Caco-2 (cell line): ENCODE results near the gene YBX1. TPM values are rescaled to one million over a fixed set of nuclear protein-coding genes. Genes with fewer than 3 reads are reported as not detected.
A peak's percentile ranks its signal among the peaks of the same experiment; 100 is the strongest.

Source experiments
- BruUV-seq: library from RNA; stranded (reverse); fragments of 400-500 nt; replicated peaks from 2 replicates; lab custom pipeline; 2021; lab: Mats Ljungman, UMichigan
- CTCF ChIA-PET: fragments of 300-600 bp; sonication (Branson Sonifier 250); formaldehyde crosslinking; loops from one replicate; lab custom pipeline; 2022; ENCODE audit warnings: antibody characterized with exemption; lab: Charles Lee
- POLR2A ChIA-PET: fragments of 300-600 bp; sonication (Branson Sonifier 250); formaldehyde crosslinking; loops from one replicate; lab custom pipeline; 2022; ENCODE audit warnings: antibody characterized with exemption; lab: Charles Lee
- DNase-seq, 2 experiments: peaks; one replicate each; pipeline versions ENCODE4 v3.0.0 to v3.0.0-alpha.2; 2020 to 2022
- H3K27me3 ChIP-seq: replicated peaks from 2 replicates; pipeline ENCODE4 v1.6.0; 2011; ENCODE audit warnings: low read length; ENCODE audit not compliant: control insufficient read depth, insufficient read depth
- H3K36me3 ChIP-seq: 2 replicates; pipeline ENCODE4 v1.5.1; 2011; ENCODE audit warnings: low read length; ENCODE audit not compliant: control insufficient read depth, insufficient read depth
- H3K4me1 ChIP-seq: fragments of 250-450 bp; sonication (Bioruptor Pico); 2 replicates; pipeline ENCODE4 v1.5.1; 2020; ENCODE audit warnings: mild to moderate bottlenecking
- H3K4me3 ChIP-seq: 2 replicates; pipeline ENCODE4 v1.5.1; 2011; ENCODE audit warnings: low read depth, mild to moderate bottlenecking, control low read depth, low read length
- H3K9me3 ChIP-seq: fragments of 250-450 bp; sonication (Bioruptor Pico); 2 replicates; pipeline ENCODE4 v1.5.1; 2020; ENCODE audit warnings: mild to moderate bottlenecking, moderate library complexity
- H3K27ac Mint-ChIP-seq: one replicate; pipeline ENCODE4 v1.8.0; 2022; ENCODE audit warnings: mixed read lengths; ENCODE audit not compliant: unreplicated experiment
- H3K27me3 Mint-ChIP-seq: one replicate; pipeline ENCODE4 v1.8.0; 2022; ENCODE audit warnings: mixed read lengths; ENCODE audit not compliant: insufficient read depth, unreplicated experiment
- H3K36me3 Mint-ChIP-seq: one replicate; pipeline ENCODE4 v1.8.0; 2022; ENCODE audit warnings: mild to moderate bottlenecking, mixed read lengths; ENCODE audit not compliant: insufficient read depth, unreplicated experiment
- H3K4me1 Mint-ChIP-seq: one replicate; pipeline ENCODE4 v1.8.0; 2022; ENCODE audit warnings: low read depth, mixed read lengths; ENCODE audit not compliant: unreplicated experiment
- H3K4me3 Mint-ChIP-seq: one replicate; pipeline ENCODE4 v1.8.0; 2022; ENCODE audit warnings: mild to moderate bottlenecking, moderate library complexity, mixed read lengths; ENCODE audit not compliant: unreplicated experiment
- H3K9me3 Mint-ChIP-seq: one replicate; pipeline ENCODE4 v1.8.0; 2022; ENCODE audit warnings: mixed read lengths; ENCODE audit not compliant: unreplicated experiment
- intact Hi-C: fragments of 100-400 bp; cut with micrococcal nuclease; formaldehyde crosslinking; loops from one replicate; pipeline ENCODE4 v1.10.0; 2022; ENCODE audit not compliant: unreplicated experiment
- total RNA-seq: library from RNA; stranded (reverse); gene quantifications from 2 replicates; pipeline ENCODE4 v1.2.3, GENCODE V29; 2022
- TF ChIP-seq, protein P1 (sequence below), 2 experiments: fragments of 200-600 bp in 1 of 2; IDR thresholded peaks; 1 replicate in 1 of 2; 2 replicates in 1 of 2; pipeline versions ENCODE4 v1.5.1 to v1.8.0; 2011 to 2022; ENCODE audit warnings: antibody characterized with exemption in 1 of 2, control low read depth in 1 of 2, inconsistent platforms in 1 of 2, low read depth in 1 of 2, low read length in 1 of 2, mild to moderate bottlenecking in 1 of 2, moderate library complexity in 1 of 2; ENCODE audit not compliant: insufficient read depth in 1 of 2, severe bottlenecking in 1 of 2, unreplicated experiment in 1 of 2

YBX1 gene
- total RNA-seq, 1 experiment from 2014 or later: 567 TPM

GRCh38 chr1:42690477-42691156 lies 8.4 kb downstream of the YBX1 start:
- TF ChIP-seq, protein P1, sequence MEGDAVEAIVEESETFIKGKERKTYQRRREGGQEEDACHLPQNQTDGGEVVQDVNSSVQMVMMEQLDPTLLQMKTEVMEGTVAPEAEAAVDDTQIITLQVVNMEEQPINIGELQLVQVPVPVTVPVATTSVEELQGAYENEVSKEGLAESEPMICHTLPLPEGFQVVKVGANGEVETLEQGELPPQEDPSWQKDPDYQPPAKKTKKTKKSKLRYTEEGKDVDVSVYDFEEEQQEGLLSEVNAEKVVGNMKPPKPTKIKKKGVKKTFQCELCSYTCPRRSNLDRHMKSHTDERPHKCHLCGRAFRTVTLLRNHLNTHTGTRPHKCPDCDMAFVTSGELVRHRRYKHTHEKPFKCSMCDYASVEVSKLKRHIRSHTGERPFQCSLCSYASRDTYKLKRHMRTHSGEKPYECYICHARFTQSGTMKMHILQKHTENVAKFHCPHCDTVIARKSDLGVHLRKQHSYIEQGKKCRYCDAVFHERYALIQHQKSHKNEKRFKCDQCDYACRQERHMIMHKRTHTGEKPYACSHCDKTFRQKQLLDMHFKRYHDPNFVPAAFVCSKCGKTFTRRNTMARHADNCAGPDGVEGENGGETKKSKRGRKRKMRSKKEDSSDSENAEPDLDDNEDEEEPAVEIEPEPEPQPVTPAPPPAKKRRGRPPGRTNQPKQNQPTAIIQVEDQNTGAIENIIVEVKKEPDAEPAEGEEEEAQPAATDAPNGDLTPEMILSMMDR (IDR thresholded peaks at IDR 0.05; ENCODE audit: insufficient read depth in 1 of 2, low read depth in 1 of 2, low read length in 1 of 2, severe bottlenecking in 1 of 2, unreplicated experiment in 1 of 2): peak in 1 of 2 experiments; percentile 21
- POLR2A ChIA-PET: interaction anchor here (1.0 kb wide), 1 partner anchor 8 kb away, joined by 4 read pairs; the partner anchor contains the start of gene YBX1
- no peak overlapping the region for H3K27ac Mint-ChIP-seq

GRCh38 chr1:42691157-42691498 lies 8.9 kb downstream of the YBX1 start:
- POLR2A ChIA-PET: interaction anchor here (2.0 kb wide), 1 partner anchor 9 kb away, joined by 20 read pairs; the partner anchor contains the start of gene YBX1

More at GRCh38 chr1:42690477-42691156, 8.4 kb downstream of the YBX1 start:
- Mint-ChIP-seq H3K4me1 (peaks cover 19% of the 10 kb centered on the region), H3K36me3 (peaks cover 50% of the 10 kb centered on the region), H3K9me3 (no peaks in the 10 kb centered on the region), H3K4me3 (no peak overlapping the region), H3K27me3 (no peaks in the 10 kb centered on the region)
- Histone ChIP-seq H3K9me3 (no peaks in the 10 kb centered on the region), H3K4me3 (no peak overlapping the region), H3K36me3 (no peaks in the 10 kb centered on the region), H3K4me1 (peaks cover 49% of the 10 kb centered on the region), H3K27me3 (no peaks in the 10 kb centered on the region)
- no TSS peak for BruUV-seq
- intact Hi-C loops: no loop called here
- CTCF ChIA-PET: interaction anchor here (1.5 kb wide), 1 partner anchor 112 kb away, joined by 7 read pairs; no protein-coding TSS in a partner anchor
- no peak for DNase-seq

GRCh38 chr1:42692461-42692860 lies 10.2 kb downstream of the YBX1 start:
- Histone ChIP-seq H3K27me3 (no peaks in the 10 kb centered on the region), H3K36me3 (no peaks in the 10 kb centered on the region), H3K4me1 (peaks cover 38% of the 10 kb centered on the region), H3K4me3 (no peak overlapping the region), H3K9me3 (no peaks in the 10 kb centered on the region)
- CTCF ChIA-PET: interaction anchor here (0.6 to 1.0 kb wide), 4 partner anchors 10 to 81 kb away, joined by 3 to 5 read pairs (median 4); partner anchors contain the start of genes C1orf50, P3H1 and YBX1
- DNase-seq: peak in 1 of 2 experiments; percentile 49
- H3K36me3 Mint-ChIP-seq: peaks cover 57% of the 10 kb centered on the region
- no peaks in the 10 kb centered on the region for H3K9me3 Mint-ChIP-seq
- intact Hi-C loops: no loop called here
- no TSS peak for BruUV-seq
- peak overlapping the region; percentile 60 for H3K27ac Mint-ChIP-seq
- peaks cover 26% of the 10 kb centered on the region for H3K4me1 Mint-ChIP-seq
- POLR2A ChIA-PET: interaction anchor here (0.9 to 2.0 kb wide), 2 partner anchors 10 to 74 kb away, joined by 4 to 20 read pairs; partner anchors contain the start of genes C1orf50, P3H1 and YBX1
- peak overlapping the region; percentile 61 for H3K4me3 Mint-ChIP-seq
- TF ChIP-seq, protein P1 (IDR thresholded peaks at IDR 0.05; ENCODE audit: insufficient read depth in 1 of 2, low read depth in 1 of 2, low read length in 1 of 2, severe bottlenecking in 1 of 2, unreplicated experiment in 1 of 2): no peak
- H3K27me3 Mint-ChIP-seq: no peaks in the 10 kb centered on the region

More at GRCh38 chr1:42691157-42691498, 8.9 kb downstream of the YBX1 start:
- CTCF ChIA-PET: interaction anchor here (1.5 kb wide), 1 partner anchor 113 kb away, joined by 7 read pairs; no protein-coding TSS in a partner anchor
- H3K4me1 ChIP-seq: peaks cover 44% of the 10 kb centered on the region
- intact Hi-C loops: no loop called here
- no peaks in the 10 kb centered on the region for H3K9me3 Mint-ChIP-seq
- peaks cover 55% of the 10 kb centered on the region for H3K36me3 Mint-ChIP-seq
- BruUV-seq: no TSS peak
- TF ChIP-seq, protein P1 (IDR thresholded peaks at IDR 0.05; ENCODE audit: insufficient read depth in 1 of 2, low read depth in 1 of 2, low read length in 1 of 2, severe bottlenecking in 1 of 2, unreplicated experiment in 1 of 2): no peak
- no peak overlapping the region for H3K27ac Mint-ChIP-seq
- H3K4me3 ChIP-seq: no peak overlapping the region
- no peaks in the 10 kb centered on the region for H3K36me3 ChIP-seq
- H3K27me3 Mint-ChIP-seq: no peaks in the 10 kb centered on the region
- no peaks in the 10 kb centered on the region for H3K9me3 ChIP-seq
- no peak for DNase-seq
- peaks cover 23% of the 10 kb centered on the region for H3K4me1 Mint-ChIP-seq
- no peak overlapping the region for H3K4me3 Mint-ChIP-seq
- no peaks in the 10 kb centered on the region for H3K27me3 ChIP-seq
